Middle frontal gyrus (tissue), 1 donor: ENCODE data around the gene ETFA.

Source experiments
- DNase-seq: peaks from one replicate; pipeline ENCODE4 v3.0.0-alpha.2; 2015; ENCODE audit warnings: low spot score; ENCODE audit errors: extremely low spot score

Gene ETFA

GRCh38 chr15:76340803-76341365, 29.6 kb upstream of the ETFA start:
- DNase-seq, result no peak

- no peak for DNase-seq
Observed at GRCh38 chr15:76340198-76340802, 29.0 kb upstream of the ETFA start.

- DNase-seq, result no peak
Observed at GRCh38 chr15:76339305-76340197, 28.3 kb upstream of the ETFA start.

- no peak for DNase-seq
Observed at GRCh38 chr15:76338486-76339304, 27.4 kb upstream of the ETFA start.

GRCh38 chr15:76337696-76338485, 26.6 kb upstream of the ETFA start:
- no peak for DNase-seq

- DNase-seq, result no peak
Observed at GRCh38 chr15:76337059-76337695, 25.9 kb upstream of the ETFA start.

- DNase-seq, result no peak
Observed at GRCh38 chr15:76336254-76337058, 25.2 kb upstream of the ETFA start, which contains the start of gene ISL2. TSS of gene ISL2 (plus strand) at chr15:76336773. CDS start at chr15:76336884, 111 bp downstream.

- no peak for DNase-seq
Observed at GRCh38 chr15:76335307-76336253, 24.3 kb upstream of the ETFA start.

- DNase-seq, result no peak
Observed at GRCh38 chr15:76334438-76335306, 23.4 kb upstream of the ETFA start.

- no peak for DNase-seq
Observed at GRCh38 chr15:76333720-76334437, 22.6 kb upstream of the ETFA start.

- DNase-seq, result no peak
Observed at GRCh38 chr15:76333309-76333708, 22.0 kb upstream of the ETFA start.

GRCh38 chr15:76332796-76333195, 21.5 kb upstream of the ETFA start:
- no peak for DNase-seq

- no peak for DNase-seq
Observed at GRCh38 chr15:76330080-76330680, 18.9 kb upstream of the ETFA start.

- no peak for DNase-seq
Observed at GRCh38 chr15:76328958-76329357, 17.7 kb upstream of the ETFA start.

GRCh38 chr15:76328106-76328696, 16.9 kb upstream of the ETFA start:
- no peak for DNase-seq
